T-cell (primary cell): ENCODE measurements around the gene RUFY4. TPM values are rescaled to one million over a fixed set of nuclear protein-coding genes. Genes with fewer than 3 reads are reported as not detected.

Experiments
- ATAC-seq, 4 experiments: fragments of 200-7000 bp in 3 of 4; fragments of 150-1000 bp in 1 of 4; cut with Tn5 transposase; replicated peaks in 1 of 4; 1 replicate in 3 of 4; 2 replicates in 1 of 4; pipeline ENCODE4 v1.10.0; 2021; ENCODE audit warnings: moderate library complexity in 3 of 4, mild to moderate bottlenecking in 2 of 4, moderate number of reproducible peaks in 1 of 4
- CTCF ChIA-PET, 2 donors: fragments of 300-600 bp; sonication (Branson Sonifier 250); formaldehyde crosslinking; loops; one replicate each; lab custom pipeline; 2022; ENCODE audit warnings: antibody characterized with exemption in 2 of 2; lab: Charles Lee
- POLR2A ChIA-PET, 2 donors: fragments of 300-600 bp; sonication (Branson Sonifier 250); formaldehyde crosslinking; loops; one replicate each; lab custom pipeline; 2022; ENCODE audit warnings: antibody characterized with exemption in 2 of 2; lab: Charles Lee
- DNase-seq, 35 experiments: peaks; one replicate each; pipeline versions ENCODE4 v3.0.0 to v3.0.0-alpha.2; 2013 to 2023
- H3K27ac ChIP-seq: one replicate; pipeline ENCODE4 v1.5.1; 2013; ENCODE audit warnings: low read length
- H3K27me3 ChIP-seq, 2 experiments: replicated peaks in 1 of 2; 1 replicate in 1 of 2; 2 replicates in 1 of 2; pipeline versions ENCODE4 v1.6.1 to v1.7.0; 2013; ENCODE audit warnings: low read length in 1 of 2, mixed read lengths in 1 of 2; ENCODE audit not compliant: control insufficient read depth in 2 of 2, insufficient read depth in 2 of 2; ENCODE audit errors: extremely low read depth in 1 of 2
- H3K36me3 ChIP-seq, 2 donors: 1 replicate in 1 of 2; 2 replicates in 1 of 2; pipeline versions ENCODE4 v1.6.1 to v1.7.0; 2013; ENCODE audit warnings: low read length in 1 of 2; ENCODE audit not compliant: control insufficient read depth in 2 of 2, insufficient read depth in 1 of 2; ENCODE audit errors: extremely low read depth in 1 of 2
- H3K4me1 ChIP-seq, 2 experiments: 1 replicate in 1 of 2; 2 replicates in 1 of 2; pipeline versions ENCODE4 v1.6.1 to v1.7.0; 2013; ENCODE audit warnings: low read length in 2 of 2, mixed read lengths in 1 of 2; ENCODE audit not compliant: insufficient read depth in 2 of 2, control insufficient read depth in 1 of 2; ENCODE audit errors: extremely low read depth in 1 of 2
- H3K4me3 ChIP-seq, 2 donors: 1 replicate in 1 of 2; 2 replicates in 1 of 2; pipeline versions ENCODE4 v1.5.1 to v1.7.0; 2013; ENCODE audit warnings: mild to moderate bottlenecking in 2 of 2, low read length in 1 of 2, moderate library complexity in 1 of 2; ENCODE audit not compliant: control insufficient read depth in 1 of 2; ENCODE audit errors: extremely low read depth in 1 of 2
- H3K9me3 ChIP-seq: 2 replicates; pipeline ENCODE4 v1.7.0; 2013
- H3K27ac Mint-ChIP-seq, 2 donors: one replicate each; pipeline ENCODE4 v1.8.0; 2020 to 2021; ENCODE audit warnings: mild to moderate bottlenecking in 2 of 2, mixed read lengths in 2 of 2
- H3K27me3 Mint-ChIP-seq, 2 donors: one replicate each; pipeline ENCODE4 v1.8.0; 2021 to 2022; ENCODE audit warnings: mixed read lengths in 2 of 2
- H3K36me3 Mint-ChIP-seq: one replicate; pipeline ENCODE4 v1.8.0; 2021; ENCODE audit warnings: mixed read lengths
- H3K4me1 Mint-ChIP-seq, 3 donors: one replicate each; pipeline ENCODE4 v1.8.0; 2020 to 2022; ENCODE audit warnings: mixed read lengths in 3 of 3, mild to moderate bottlenecking in 1 of 3
- H3K4me3 Mint-ChIP-seq, 3 donors: one replicate each; pipeline ENCODE4 v1.8.0; 2020 to 2022; ENCODE audit warnings: mild to moderate bottlenecking in 3 of 3, mixed read lengths in 3 of 3, moderate library complexity in 3 of 3
- H3K9me3 Mint-ChIP-seq, 3 donors: one replicate each; pipeline ENCODE4 v1.8.0; 2020 to 2022; ENCODE audit warnings: mixed read lengths in 3 of 3
- WGBS: methylation state at CpG from one replicate; pipeline ENCODE4 v1.1.5; 2013; ENCODE audit warnings: missing lambda C conversion rate; ENCODE audit not compliant: insufficient coverage; 5-methylcytosine and 5-hydroxymethylcytosine counted together
- total RNA-seq, 35 experiments: library from RNA in 6 of 35; stranded (reverse) in 6 of 35; fragments of 120-200 nt in 1 of 35; gene quantifications; one replicate each; pipeline versions ENCODE4 v1.2.1 to v1.2.4 and lab custom pipeline; 2013 to 2026

The RUFY4 gene
- total RNA-seq, 5 donors from 2014 or later (not counting 1 experiment from before 2014, with no cell fraction given) = 0.18 to 1.0 (median 0.65) TPM

DNA sequence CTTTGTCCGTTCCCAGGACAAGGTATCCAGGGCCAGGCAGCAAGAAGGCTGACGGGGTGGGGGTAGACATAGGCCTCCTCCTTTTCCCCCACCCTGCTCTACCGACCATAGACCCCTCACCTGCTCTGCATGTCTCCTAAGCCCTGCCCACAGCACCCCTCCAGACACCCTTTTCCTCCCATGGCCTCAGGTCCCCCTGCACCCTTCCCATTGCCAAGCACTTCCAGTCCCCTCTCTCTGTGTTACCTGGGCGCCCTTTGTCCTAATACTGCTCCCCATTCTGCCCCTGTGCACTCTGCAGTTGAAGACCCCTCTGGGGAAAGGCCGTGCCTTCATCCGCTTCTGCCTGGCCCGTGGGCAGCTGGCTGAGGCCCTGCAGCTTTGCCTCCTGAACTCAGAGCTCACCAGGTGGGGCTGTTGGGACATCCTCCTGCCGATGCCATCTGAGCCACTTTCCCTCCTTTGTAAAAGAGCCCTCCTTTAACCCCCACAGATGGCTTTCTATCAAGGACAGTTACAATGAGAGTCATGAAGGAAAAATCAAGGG lies 3.5 kb downstream of the RUFY4 start:
- WGBS = 84% methylated on average over 8 of the region's 8 CpGs
- Histone ChIP-seq H3K27me3 (peaks cover 0 to 34% of the 10 kb centered on the region in 2 experiments), H3K9me3 (no peaks in the 10 kb centered on the region), H3K36me3 (no peaks in the 10 kb centered on the region), H3K4me3 (no peak overlapping the region), H3K4me1 (peaks cover 0 to 12% of the 10 kb centered on the region in 2 experiments), H3K27ac (no peak overlapping the region)
- Mint-ChIP-seq H3K27ac (no peak overlapping the region), H3K4me3 (no peak overlapping the region), H3K27me3 (peaks cover 10 to 11% of the 10 kb centered on the region in 2 donors), H3K9me3 (no peaks in the 10 kb centered on the region), H3K36me3 (no peaks in the 10 kb centered on the region), H3K4me1 (peaks cover 8 to 13% (median 11%) of the 10 kb centered on the region in 3 donors)
- ATAC-seq (no peak), DNase-seq (no peak)
- POLR2A ChIA-PET = no interaction called here
- CTCF ChIA-PET = no interaction called here

DNA sequence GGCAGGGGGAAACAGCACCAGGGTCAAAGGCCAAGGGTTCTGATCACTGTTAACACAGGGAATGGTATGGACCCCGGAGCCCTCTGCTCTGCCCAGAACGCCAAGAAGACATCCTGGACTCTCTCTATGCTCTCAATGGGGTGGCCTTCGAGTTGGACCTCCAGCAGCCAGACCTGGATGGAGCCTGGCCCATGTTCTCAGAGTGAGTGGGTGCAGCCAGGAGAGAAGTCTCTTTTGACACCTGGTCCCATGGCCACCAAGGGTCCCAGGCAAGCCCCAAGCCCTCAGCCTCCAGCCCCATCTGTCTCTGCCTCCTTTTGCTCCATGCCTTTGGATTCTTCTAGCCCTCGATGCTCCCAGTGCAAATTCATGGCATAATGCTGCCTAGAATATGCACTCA lies 4.1 kb downstream of the RUFY4 start:
- ChIA-PET POLR2A (interaction anchor here in 1 of 2 donors (0.6 kb wide), 1 partner anchor 181 kb away, joined by 10 read pairs; no protein-coding TSS in a partner anchor), CTCF (interaction anchor here in 1 of 2 donors (0.7 to 1.0 kb wide), 2 partner anchors 9 to 40 kb away, joined by 3 read pairs; no protein-coding TSS in a partner anchor)
- Mint-ChIP-seq H3K4me1 (peaks cover 8 to 11% (median 10%) of the 10 kb centered on the region in 3 donors), H3K27ac (no peak overlapping the region), H3K36me3 (no peaks in the 10 kb centered on the region), H3K4me3 (no peak overlapping the region), H3K27me3 (peaks cover 5 to 7% of the 10 kb centered on the region in 2 donors), H3K9me3 (no peaks in the 10 kb centered on the region)
- ATAC-seq (no peak), DNase-seq (no peak)
- H3K36me3 ChIP-seq = no peaks in the 10 kb centered on the region
- peaks cover 0 to 27% of the 10 kb centered on the region in 2 experiments for H3K27me3 ChIP-seq
- no peaks in the 10 kb centered on the region for H3K9me3 ChIP-seq
- peaks cover 0 to 12% of the 10 kb centered on the region in 2 experiments for H3K4me1 ChIP-seq
- WGBS = 62% methylated on average over 3 of the region's 4 CpGs
- no peak overlapping the region for H3K4me3 ChIP-seq
- no peak overlapping the region for H3K27ac ChIP-seq

DNA sequence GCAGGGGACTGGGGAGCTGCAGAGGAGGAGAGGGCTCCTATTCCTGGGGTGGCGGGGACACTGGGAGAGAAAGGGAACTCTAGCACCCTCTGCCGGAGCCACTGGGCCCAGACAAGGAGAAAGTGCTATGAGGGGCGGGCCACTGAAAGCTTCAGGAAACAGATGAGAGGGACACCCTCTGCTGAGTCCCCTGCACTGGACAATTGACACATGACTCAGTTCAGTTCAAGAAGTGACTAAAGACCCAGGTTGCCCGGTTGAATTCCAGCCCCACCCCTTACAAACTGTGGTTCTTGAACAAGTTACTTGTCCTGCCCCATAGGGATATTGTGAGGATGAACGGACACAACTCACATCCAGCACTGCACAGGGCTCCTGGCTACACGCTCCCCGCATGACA lies 5.0 kb downstream of the RUFY4 start:
- ATAC-seq (no peak), DNase-seq (peak in 10 of 35 experiments; percentile 4 to 25 (median 14))
- H3K9me3 ChIP-seq = no peaks in the 10 kb centered on the region
- POLR2A ChIA-PET = no interaction called here
- CTCF ChIA-PET = interaction anchor here in 1 of 2 donors (0.7 to 1.0 kb wide), 2 partner anchors 10 to 41 kb away, joined by 3 read pairs; no protein-coding TSS in a partner anchor
- no peak overlapping the region for H3K27ac ChIP-seq
- H3K36me3 Mint-ChIP-seq = no peaks in the 10 kb centered on the region
- 48% methylated on average over 5 of the region's 7 CpGs for WGBS
- no peak overlapping the region for H3K4me3 ChIP-seq
- H3K4me3 Mint-ChIP-seq = no peak overlapping the region
- no peak overlapping the region for H3K27ac Mint-ChIP-seq
- H3K27me3 Mint-ChIP-seq = peaks cover 1 to 3% of the 10 kb centered on the region in 2 donors
- H3K27me3 ChIP-seq = peaks cover 0 to 19% of the 10 kb centered on the region in 2 experiments
- H3K9me3 Mint-ChIP-seq = no peaks in the 10 kb centered on the region
- H3K4me1 Mint-ChIP-seq = peaks cover 3 to 4% (median 4%) of the 10 kb centered on the region in 3 donors
- H3K36me3 ChIP-seq = no peaks in the 10 kb centered on the region
- H3K4me1 ChIP-seq = peaks cover 0 to 5% of the 10 kb centered on the region in 2 experiments

GRCh38 chr2:218075975-218076811 lies 7.1 kb downstream of the RUFY4 start:
- no peak for ATAC-seq

DNA sequence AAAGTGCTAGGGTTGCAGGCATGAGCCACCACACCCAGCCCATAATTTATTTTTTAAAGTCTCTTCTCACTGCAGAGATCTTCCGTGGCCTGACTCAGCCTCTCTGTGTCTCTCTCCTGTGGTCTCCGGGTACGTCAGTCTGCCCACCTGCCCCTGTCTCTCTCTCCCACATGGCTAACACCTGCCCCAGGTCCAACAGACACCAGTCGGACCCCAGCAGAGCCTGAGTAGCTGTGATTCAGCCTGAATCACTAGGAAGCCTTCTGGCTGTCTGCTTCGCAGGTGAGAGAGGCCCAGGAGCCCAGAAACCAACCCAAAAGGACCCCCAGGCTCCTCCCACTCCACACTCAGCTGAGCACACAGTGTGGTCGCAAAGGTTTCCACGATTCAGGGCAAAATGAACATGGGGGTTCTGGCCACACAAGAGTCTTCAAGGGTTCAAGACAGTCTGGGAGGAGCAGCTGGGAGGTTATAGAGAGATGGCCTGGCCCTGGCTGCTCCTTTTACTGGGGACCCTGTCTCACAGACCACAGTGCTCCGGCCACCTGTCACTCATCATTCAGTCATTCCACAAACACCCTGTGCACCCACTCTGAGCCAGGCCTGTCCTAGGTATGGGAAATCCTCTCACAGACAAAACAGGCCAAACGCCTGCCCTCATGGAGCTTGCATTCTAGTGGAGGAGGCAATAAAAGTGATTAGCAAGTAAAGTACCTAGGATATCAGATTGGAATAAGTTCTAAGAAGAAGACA lies 8.6 kb downstream of the RUFY4 start:
- H3K27ac ChIP-seq = no peak overlapping the region
- ATAC-seq = no peak
- H3K27me3 ChIP-seq = peaks cover 0 to 29% of the 10 kb centered on the region in 2 experiments
- H3K9me3 ChIP-seq = no peaks in the 10 kb centered on the region
- H3K4me3 Mint-ChIP-seq = no peak overlapping the region
- H3K27me3 Mint-ChIP-seq = peaks cover 6% of the 10 kb centered on the region in 2 donors
- H3K4me1 Mint-ChIP-seq = no peaks in the 10 kb centered on the region
- 70% methylated on average over 4 of the region's 9 CpGs for whole genome bisulfite sequencing
- no peak overlapping the region for H3K4me3 ChIP-seq
- CTCF ChIA-PET = no interaction called here
- H3K9me3 Mint-ChIP-seq = no peaks in the 10 kb centered on the region
- no peak overlapping the region for H3K27ac Mint-ChIP-seq
- H3K36me3 ChIP-seq = no peaks in the 10 kb centered on the region
- POLR2A ChIA-PET = no interaction called here
- DNase-seq = no peak
- no peaks in the 10 kb centered on the region for H3K36me3 Mint-ChIP-seq
- H3K4me1 ChIP-seq = peaks cover 0 to 2% of the 10 kb centered on the region in 2 experiments

More at GRCh38 chr2:218075975-218076811, 7.1 kb downstream of the RUFY4 start:
- Mint-ChIP-seq H3K27me3 (peaks cover 3 to 4% of the 10 kb centered on the region in 2 donors), H3K4me3 (no peak overlapping the region), H3K36me3 (no peaks in the 10 kb centered on the region), H3K4me1 (no peaks in the 10 kb centered on the region), H3K27ac (no peak overlapping the region), H3K9me3 (no peaks in the 10 kb centered on the region)
- Histone ChIP-seq H3K27me3 (peaks cover 0 to 24% of the 10 kb centered on the region in 2 experiments), H3K27ac (no peak overlapping the region), H3K9me3 (no peaks in the 10 kb centered on the region), H3K4me1 (peaks cover 0 to 2% of the 10 kb centered on the region in 2 experiments), H3K36me3 (no peaks in the 10 kb centered on the region), H3K4me3 (no peak overlapping the region)
- DNase-seq = no peak
- POLR2A ChIA-PET = no interaction called here
- CTCF ChIA-PET = no interaction called here
- WGBS = 74% methylated on average over 9 of the region's 10 CpGs
